ENCODE measurements around the gene GIT1.

GIT1 gene

GRCh38 chr17:29612094-29612403 is 22.6 kb upstream of the GIT1 start:
- TF ChIP-seq GATA1 (IDR thresholded peaks at IDR 0.05; ENCODE audit: low read depth, low read length) (no peak), POLR2A (IDR thresholded peaks at IDR 0.05; ENCODE audit: low read length) (no peak)
- DNase-seq: no peak

GRCh38 chr17:29611351-29612093 is 22.1 kb upstream of the GIT1 start:
- TF ChIP-seq POLR2A (IDR thresholded peaks at IDR 0.05; ENCODE audit: low read length) (no peak), GATA1 (IDR thresholded peaks at IDR 0.05; ENCODE audit: low read depth, low read length) (no peak)
- no peak for DNase-seq

- DNase-seq: no peak
- no peak for TF ChIP-seq POLR2A (IDR thresholded peaks at IDR 0.05; ENCODE audit: low read length)
- TF ChIP-seq GATA1 (IDR thresholded peaks at IDR 0.05; ENCODE audit: low read depth, low read length): no peak
Measured at GRCh38 chr17:29610395-29610794, 20.9 kb upstream of the GIT1 start.

- no peak for TF ChIP-seq POLR2A (IDR thresholded peaks at IDR 0.05; ENCODE audit: low read length)
- TF ChIP-seq GATA1 (IDR thresholded peaks at IDR 0.05; ENCODE audit: low read depth, low read length): no peak
Measured at GRCh38 chr17:29608986-29609385, 19.5 kb upstream of the GIT1 start.

GRCh38 chr17:29607557-29608195 is 18.2 kb upstream of the GIT1 start:
- TF ChIP-seq POLR2A (IDR thresholded peaks at IDR 0.05; ENCODE audit: low read length) (no peak), GATA1 (IDR thresholded peaks at IDR 0.05; ENCODE audit: low read depth, low read length) (no peak)
- DNase-seq: no peak

More at GRCh38 chr17:29608986-29609385, 19.5 kb upstream of the GIT1 start:
- DNase-seq: no peak

- TF ChIP-seq POLR2A (IDR thresholded peaks at IDR 0.05; ENCODE audit: low read length) (no peak), GATA1 (IDR thresholded peaks at IDR 0.05; ENCODE audit: low read depth, low read length) (no peak)
- DNase-seq: no peak
Measured at GRCh38 chr17:29603109-29603674, 13.7 kb upstream of the GIT1 start.

GRCh38 chr17:29597361-29598172 is 8.1 kb upstream of the GIT1 start:
- DNase-seq: no peak
- TF ChIP-seq POLR2A (IDR thresholded peaks at IDR 0.05; ENCODE audit: low read length): no peak
- TF ChIP-seq GATA1 (IDR thresholded peaks at IDR 0.05; ENCODE audit: low read depth, low read length): no peak

- no peak for DNase-seq
- TF ChIP-seq GATA1 (IDR thresholded peaks at IDR 0.05; ENCODE audit: low read depth, low read length) (no peak), POLR2A (IDR thresholded peaks at IDR 0.05; ENCODE audit: low read length) (no peak)
Measured at GRCh38 chr17:29596811-29597210, 7.4 kb upstream of the GIT1 start.

- TF ChIP-seq GATA1 (IDR thresholded peaks at IDR 0.05; ENCODE audit: low read depth, low read length) (no peak), POLR2A (IDR thresholded peaks at IDR 0.05; ENCODE audit: low read length) (no peak)
- no peak for DNase-seq
Measured at GRCh38 chr17:29595943-29596774, 6.7 kb upstream of the GIT1 start.

GRCh38 chr17:29595107-29595942 is 5.9 kb upstream of the GIT1 start:
- no peak for DNase-seq
- no peak for TF ChIP-seq GATA1 (IDR thresholded peaks at IDR 0.05; ENCODE audit: low read depth, low read length)
- TF ChIP-seq POLR2A (IDR thresholded peaks at IDR 0.05; ENCODE audit: low read length): no peak

GRCh38 chr17:29594519-29595090 is 5.2 kb upstream of the GIT1 start:
- TF ChIP-seq GATA1 (IDR thresholded peaks at IDR 0.05; ENCODE audit: low read depth, low read length): no peak
- TF ChIP-seq POLR2A (IDR thresholded peaks at IDR 0.05; ENCODE audit: low read length): no peak
- no peak for DNase-seq
